ENCODE results near the gene TCHHL1.

Gene TCHHL1

DNA sequence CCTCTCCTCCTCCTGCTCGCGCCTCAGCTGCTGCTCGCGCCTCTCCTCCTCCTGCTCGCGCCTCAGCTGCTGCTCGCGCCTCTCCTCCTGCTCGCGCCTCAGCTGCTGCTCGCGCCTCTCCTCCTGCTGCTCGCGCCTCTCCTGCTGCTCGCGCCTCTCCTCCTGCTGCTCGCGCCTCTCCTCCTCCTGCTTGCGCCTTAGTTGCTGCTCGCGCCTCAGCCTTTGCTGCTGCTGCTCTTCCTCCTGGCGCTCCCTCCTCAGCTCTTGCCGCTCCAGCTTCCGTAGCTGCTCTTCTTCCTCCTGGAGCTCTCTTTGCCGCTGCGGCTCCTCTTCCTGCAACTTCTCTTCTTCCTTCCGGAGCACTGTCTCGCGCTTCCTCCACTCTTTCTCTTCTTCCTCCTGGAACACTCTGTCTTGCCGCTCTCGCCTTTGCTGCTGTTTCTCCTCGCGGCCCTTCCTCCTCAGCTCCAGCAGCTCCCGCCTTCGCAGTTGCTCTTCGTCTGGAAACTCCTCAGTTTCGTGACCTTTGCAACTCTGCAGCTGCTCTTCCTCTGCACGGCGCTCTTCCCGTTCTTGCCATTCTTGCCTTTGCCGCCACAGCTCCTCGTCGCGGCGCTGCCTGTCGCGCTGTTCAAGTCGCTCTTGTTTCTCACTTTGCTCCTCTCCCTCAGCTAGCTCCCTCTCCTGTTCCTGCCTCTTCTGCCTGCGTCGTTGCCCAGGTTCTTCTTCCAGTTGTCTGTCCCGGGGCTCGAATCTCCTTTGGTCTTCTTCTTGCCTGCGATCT is 23.4 kb upstream of the TCHHL1 start:
- no peak for TF ChIP-seq BACH2 (CRISPR knock-in tag; IDR thresholded peaks at IDR 0.05; ENCODE audit: borderline replicate concordance)
- no peak for TF ChIP-seq SNAI2 (CRISPR knock-in tag; IDR thresholded peaks at IDR 0.05)
- no peak for TF ChIP-seq ZNF70 (CRISPR knock-in tag; IDR thresholded peaks at IDR 0.05)
- TF ChIP-seq OSR1 (CRISPR knock-in tag; IDR thresholded peaks at IDR 0.05) = no peak
- no peak for TF ChIP-seq ZNF8 (CRISPR knock-in tag; IDR thresholded peaks at IDR 0.05)
- TF ChIP-seq TOX (CRISPR knock-in tag; IDR thresholded peaks at IDR 0.05; ENCODE audit: borderline replicate concordance) = no peak
- TF ChIP-seq PPARA (CRISPR knock-in tag; IDR thresholded peaks at IDR 0.05; ENCODE audit: borderline replicate concordance) = no peak
- TF ChIP-seq, protein P1, sequence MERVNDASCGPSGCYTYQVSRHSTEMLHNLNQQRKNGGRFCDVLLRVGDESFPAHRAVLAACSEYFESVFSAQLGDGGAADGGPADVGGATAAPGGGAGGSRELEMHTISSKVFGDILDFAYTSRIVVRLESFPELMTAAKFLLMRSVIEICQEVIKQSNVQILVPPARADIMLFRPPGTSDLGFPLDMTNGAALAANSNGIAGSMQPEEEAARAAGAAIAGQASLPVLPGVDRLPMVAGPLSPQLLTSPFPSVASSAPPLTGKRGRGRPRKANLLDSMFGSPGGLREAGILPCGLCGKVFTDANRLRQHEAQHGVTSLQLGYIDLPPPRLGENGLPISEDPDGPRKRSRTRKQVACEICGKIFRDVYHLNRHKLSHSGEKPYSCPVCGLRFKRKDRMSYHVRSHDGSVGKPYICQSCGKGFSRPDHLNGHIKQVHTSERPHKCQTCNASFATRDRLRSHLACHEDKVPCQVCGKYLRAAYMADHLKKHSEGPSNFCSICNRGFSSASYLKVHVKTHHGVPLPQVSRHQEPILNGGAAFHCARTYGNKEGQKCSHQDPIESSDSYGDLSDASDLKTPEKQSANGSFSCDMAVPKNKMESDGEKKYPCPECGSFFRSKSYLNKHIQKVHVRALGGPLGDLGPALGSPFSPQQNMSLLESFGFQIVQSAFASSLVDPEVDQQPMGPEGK (CRISPR knock-in tag; IDR thresholded peaks at IDR 0.05; ENCODE audit: borderline replicate concordance) = no peak
- TF ChIP-seq TCF4 (CRISPR knock-in tag; IDR thresholded peaks at IDR 0.05; ENCODE audit: borderline replicate concordance) = no peak
- no peak for TF ChIP-seq ARNTL (CRISPR knock-in tag; IDR thresholded peaks at IDR 0.05; ENCODE audit: borderline replicate concordance, low read depth)
- TF ChIP-seq ZNF565 (CRISPR knock-in tag; conservative IDR thresholded peaks at IDR 0.05; ENCODE audit: low read depth) = no peak
- TF ChIP-seq ISL1 (CRISPR knock-in tag; IDR thresholded peaks at IDR 0.05) = no peak
- no peak for ATAC-seq

DNA sequence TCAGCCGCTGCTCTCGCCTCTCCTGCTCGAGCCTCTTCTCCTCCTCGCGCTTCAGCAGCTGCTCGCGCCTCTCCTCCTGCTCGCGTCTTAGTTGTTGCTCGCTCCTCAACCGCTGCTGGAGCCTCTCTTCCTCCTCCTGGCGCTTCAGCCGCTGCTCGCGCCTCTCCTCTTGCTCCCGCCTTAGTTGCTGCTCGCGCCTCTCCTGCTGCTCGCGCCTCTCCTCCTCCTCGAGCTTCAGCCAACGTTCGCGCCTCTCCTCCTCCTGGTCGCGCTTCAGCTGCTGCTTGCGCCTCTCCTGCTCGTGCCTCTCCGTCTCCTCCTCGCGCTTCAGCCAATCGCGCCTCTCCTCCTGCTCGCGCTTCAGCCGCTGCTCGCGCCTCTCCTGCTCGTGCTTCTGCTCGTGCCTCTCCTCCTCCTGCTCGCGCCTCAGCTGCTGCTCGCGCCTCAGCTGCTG is 22.7 kb upstream of the TCHHL1 start:
- peak; percentile 27 for ATAC-seq
- TF ChIP-seq ZNF565 (CRISPR knock-in tag; conservative IDR thresholded peaks at IDR 0.05; ENCODE audit: low read depth) = no peak
- TF ChIP-seq ISL1 (CRISPR knock-in tag; IDR thresholded peaks at IDR 0.05) = no peak
- no peak for TF ChIP-seq RARB (CRISPR knock-in tag; IDR thresholded peaks at IDR 0.05)
- TF ChIP-seq TOX (CRISPR knock-in tag; IDR thresholded peaks at IDR 0.05; ENCODE audit: borderline replicate concordance) = no peak
- no peak for TF ChIP-seq OSR1 (CRISPR knock-in tag; IDR thresholded peaks at IDR 0.05)
- TF ChIP-seq, protein P2, sequence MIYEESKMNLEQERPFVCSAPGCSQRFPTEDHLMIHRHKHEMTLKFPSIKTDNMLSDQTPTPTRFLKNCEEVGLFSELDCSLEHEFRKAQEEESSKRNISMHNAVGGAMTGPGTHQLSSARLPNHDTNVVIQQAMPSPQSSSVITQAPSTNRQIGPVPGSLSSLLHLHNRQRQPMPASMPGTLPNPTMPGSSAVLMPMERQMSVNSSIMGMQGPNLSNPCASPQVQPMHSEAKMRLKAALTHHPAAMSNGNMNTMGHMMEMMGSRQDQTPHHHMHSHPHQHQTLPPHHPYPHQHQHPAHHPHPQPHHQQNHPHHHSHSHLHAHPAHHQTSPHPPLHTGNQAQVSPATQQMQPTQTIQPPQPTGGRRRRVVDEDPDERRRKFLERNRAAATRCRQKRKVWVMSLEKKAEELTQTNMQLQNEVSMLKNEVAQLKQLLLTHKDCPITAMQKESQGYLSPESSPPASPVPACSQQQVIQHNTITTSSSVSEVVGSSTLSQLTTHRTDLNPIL (CRISPR knock-in tag; IDR thresholded peaks at IDR 0.05; ENCODE audit: low read depth) = no peak
- TF ChIP-seq ESRRG (CRISPR knock-in tag; IDR thresholded peaks at IDR 0.05) = no peak
- TF ChIP-seq PPARA (CRISPR knock-in tag; IDR thresholded peaks at IDR 0.05; ENCODE audit: borderline replicate concordance) = no peak
- TF ChIP-seq BACH2 (CRISPR knock-in tag; IDR thresholded peaks at IDR 0.05; ENCODE audit: borderline replicate concordance) = no peak
- TF ChIP-seq, protein P3, sequence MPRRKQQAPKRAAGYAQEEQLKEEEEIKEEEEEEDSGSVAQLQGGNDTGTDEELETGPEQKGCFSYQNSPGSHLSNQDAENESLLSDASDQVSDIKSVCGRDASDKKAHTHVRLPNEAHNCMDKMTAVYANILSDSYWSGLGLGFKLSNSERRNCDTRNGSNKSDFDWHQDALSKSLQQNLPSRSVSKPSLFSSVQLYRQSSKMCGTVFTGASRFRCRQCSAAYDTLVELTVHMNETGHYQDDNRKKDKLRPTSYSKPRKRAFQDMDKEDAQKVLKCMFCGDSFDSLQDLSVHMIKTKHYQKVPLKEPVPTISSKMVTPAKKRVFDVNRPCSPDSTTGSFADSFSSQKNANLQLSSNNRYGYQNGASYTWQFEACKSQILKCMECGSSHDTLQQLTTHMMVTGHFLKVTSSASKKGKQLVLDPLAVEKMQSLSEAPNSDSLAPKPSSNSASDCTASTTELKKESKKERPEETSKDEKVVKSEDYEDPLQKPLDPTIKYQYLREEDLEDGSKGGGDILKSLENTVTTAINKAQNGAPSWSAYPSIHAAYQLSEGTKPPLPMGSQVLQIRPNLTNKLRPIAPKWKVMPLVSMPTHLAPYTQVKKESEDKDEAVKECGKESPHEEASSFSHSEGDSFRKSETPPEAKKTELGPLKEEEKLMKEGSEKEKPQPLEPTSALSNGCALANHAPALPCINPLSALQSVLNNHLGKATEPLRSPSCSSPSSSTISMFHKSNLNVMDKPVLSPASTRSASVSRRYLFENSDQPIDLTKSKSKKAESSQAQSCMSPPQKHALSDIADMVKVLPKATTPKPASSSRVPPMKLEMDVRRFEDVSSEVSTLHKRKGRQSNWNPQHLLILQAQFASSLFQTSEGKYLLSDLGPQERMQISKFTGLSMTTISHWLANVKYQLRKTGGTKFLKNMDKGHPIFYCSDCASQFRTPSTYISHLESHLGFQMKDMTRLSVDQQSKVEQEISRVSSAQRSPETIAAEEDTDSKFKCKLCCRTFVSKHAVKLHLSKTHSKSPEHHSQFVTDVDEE (CRISPR knock-in tag; IDR thresholded peaks at IDR 0.05) = no peak
- no peak for TF ChIP-seq ZFP3 (CRISPR knock-in tag; IDR thresholded peaks at IDR 0.05)
- no peak for TF ChIP-seq CSDC2 (CRISPR knock-in tag; IDR thresholded peaks at IDR 0.05)
- TF ChIP-seq ZNF8 (CRISPR knock-in tag; IDR thresholded peaks at IDR 0.05) = no peak
- TF ChIP-seq, protein P1 (CRISPR knock-in tag; IDR thresholded peaks at IDR 0.05; ENCODE audit: borderline replicate concordance) = no peak
- TF ChIP-seq TCF4 (CRISPR knock-in tag; IDR thresholded peaks at IDR 0.05; ENCODE audit: borderline replicate concordance) = no peak

DNA sequence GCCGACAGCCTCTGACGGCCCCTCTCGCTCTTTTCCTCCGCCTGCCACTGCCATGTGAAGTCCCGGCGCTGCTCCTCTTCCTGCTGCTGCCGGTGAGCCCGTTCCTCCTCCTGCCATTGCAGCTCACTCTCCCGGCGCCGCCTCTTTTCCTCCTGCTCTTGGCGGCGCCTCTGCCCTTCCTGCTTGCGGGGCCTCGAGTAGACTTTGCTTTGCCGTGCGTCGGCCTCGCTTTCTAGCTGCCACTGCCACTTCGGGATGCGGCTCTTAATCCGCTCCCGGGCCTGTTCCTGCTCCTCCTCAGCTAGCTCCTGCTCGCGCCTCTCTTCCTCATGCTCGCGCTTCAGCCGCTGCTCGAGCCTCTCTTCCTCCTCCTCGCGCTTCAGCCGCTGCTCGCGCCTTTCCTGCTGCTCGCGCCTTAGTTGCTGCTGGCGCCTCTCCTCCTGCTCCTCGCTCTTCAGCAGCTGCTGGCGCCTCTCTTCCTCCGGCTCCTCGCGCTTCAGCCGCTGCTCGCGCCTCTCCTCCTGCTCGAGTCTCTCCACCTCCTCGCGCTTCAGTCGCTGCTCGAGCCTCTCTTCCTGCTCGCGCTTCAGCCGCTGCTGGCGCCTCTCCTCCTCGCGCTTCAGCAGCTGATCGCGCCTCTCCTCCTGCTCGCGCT is 22.1 kb upstream of the TCHHL1 start:
- peak; percentile 75 for ATAC-seq
- TF ChIP-seq ZFP3 (CRISPR knock-in tag; IDR thresholded peaks at IDR 0.05) (no peak), TOX (CRISPR knock-in tag; IDR thresholded peaks at IDR 0.05; ENCODE audit: borderline replicate concordance) (no peak), OSR1 (CRISPR knock-in tag; IDR thresholded peaks at IDR 0.05) (no peak), RARB (CRISPR knock-in tag; IDR thresholded peaks at IDR 0.05) (no peak), CSDC2 (CRISPR knock-in tag; IDR thresholded peaks at IDR 0.05) (no peak), ZFP30 (CRISPR knock-in tag; IDR thresholded peaks at IDR 0.05) (no peak), ZNF70 (CRISPR knock-in tag; IDR thresholded peaks at IDR 0.05) (no peak), ESRRG (CRISPR knock-in tag; IDR thresholded peaks at IDR 0.05) (no peak), ISL1 (CRISPR knock-in tag; IDR thresholded peaks at IDR 0.05) (no peak), ZC3H10 (CRISPR knock-in tag; IDR thresholded peaks at IDR 0.05) (no peak)
- TF ChIP-seq, protein P3 (CRISPR knock-in tag; IDR thresholded peaks at IDR 0.05) = no peak
- TF ChIP-seq, protein P2 (CRISPR knock-in tag; IDR thresholded peaks at IDR 0.05; ENCODE audit: low read depth) = no peak
